GM19324 (cell line): Measurements from ENCODE around the gene CPED1.
"Not testable (repeated sequence)": the region's sequence is repeated elsewhere in the genome, so short reads cannot be mapped to it uniquely, and the experiment has no call there.

Experiments
- ATAC-seq: cut with Tn5 transposase; IDR thresholded peaks from one replicate; pipeline ENCODE4 v1.9.1; 2021; ENCODE audit warnings: mild to moderate bottlenecking, moderate library complexity; ENCODE audit not compliant: unreplicated experiment, low FRiP score

CPED1 gene

DNA sequence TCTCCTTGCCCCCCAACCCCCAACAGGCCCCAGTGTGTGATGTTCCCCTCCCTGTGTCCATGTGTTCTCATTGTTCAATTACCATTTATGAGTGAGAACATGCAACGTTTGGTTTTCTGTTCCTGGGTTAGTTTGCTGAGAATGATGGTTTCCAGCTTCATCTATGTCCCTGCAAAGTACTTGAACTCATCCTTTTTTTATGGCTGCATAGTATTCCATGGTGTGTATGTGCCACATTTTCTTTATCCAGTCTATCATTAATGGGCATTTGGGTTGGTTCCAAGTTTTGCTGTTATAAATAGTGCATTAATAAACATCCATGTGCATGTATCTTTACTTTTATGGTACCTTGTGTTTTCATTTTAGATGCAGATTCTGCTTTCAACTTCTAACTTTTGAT is 136.9 kb downstream of the CPED1 start:
- not testable (repeated sequence) for ATAC-seq

GRCh38 chr7:121126201-121126600 is 137.7 kb downstream of the CPED1 start:
- ATAC-seq, result no peak

- no peak for ATAC-seq
These were observed 138.5 kb downstream of the CPED1 start for GRCh38 chr7:121126801-121127534.

GRCh38 chr7:121132940-121133339 is 144.4 kb downstream of the CPED1 start:
- ATAC-seq, result no peak

DNA sequence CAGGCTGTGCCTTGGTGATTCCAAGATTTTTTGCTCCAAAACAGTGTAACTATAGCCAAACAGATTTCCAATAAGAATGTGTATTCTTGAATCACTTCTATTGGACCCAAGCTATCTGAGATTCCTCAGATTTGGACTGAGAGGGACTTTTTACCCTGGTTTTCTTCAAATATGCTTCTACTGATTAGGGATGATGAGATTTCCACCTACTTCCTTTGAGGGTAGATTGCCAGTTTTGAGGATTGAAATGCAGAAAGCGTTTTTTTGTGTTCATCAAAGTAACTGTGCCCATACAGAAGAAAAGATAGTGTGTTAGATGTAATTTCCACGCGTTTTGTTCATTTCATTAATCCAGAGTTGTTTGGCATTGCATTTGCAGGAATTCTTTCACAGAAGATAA is 144.9 kb downstream of the CPED1 start:
- no peak for ATAC-seq

DNA sequence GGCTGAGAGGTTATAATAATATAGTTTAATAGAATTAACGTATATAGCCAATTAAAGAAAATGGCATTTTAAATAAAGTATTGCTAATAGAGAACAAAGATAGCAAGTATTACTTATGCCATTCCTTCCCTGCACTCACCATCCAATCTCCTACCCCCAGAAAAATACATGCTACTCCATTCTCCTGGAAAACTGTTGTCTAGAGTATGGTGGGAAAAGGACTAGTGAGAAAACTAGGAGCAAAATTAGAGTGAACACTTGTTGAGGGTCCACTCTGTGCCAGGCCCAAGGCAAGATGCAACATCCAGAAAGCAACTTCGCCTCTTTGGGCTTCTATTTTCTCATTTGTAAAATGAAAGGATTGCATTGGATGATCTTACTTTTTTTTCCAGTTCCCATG is 149.1 kb downstream of the CPED1 start:
- ATAC-seq, result no peak

- peak; percentile 100 for ATAC-seq
These were observed 149.9 kb downstream of the CPED1 start for GRCh38 chr7:121138262-121138933.

DNA sequence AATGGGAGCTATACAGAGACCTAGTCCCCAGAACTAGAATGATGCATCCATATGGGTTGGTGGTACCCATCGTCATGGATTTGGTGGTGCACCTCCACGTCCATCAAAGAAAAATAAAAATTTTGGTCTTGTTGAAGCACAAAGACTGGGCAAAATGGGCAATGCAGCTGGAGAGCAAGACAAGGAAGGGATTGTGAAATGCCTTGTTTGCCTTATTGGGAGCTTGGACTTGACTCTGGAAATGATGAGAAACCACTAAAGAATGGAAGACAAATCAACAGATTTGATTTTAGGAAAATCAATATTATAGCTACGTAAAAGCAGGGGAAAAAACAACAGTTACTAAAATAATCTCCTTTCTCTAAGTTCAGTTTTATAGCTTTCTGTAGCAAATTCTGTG is 150.9 kb downstream of the CPED1 start:
- no peak for ATAC-seq

GRCh38 chr7:121140790-121141189 is 152.3 kb downstream of the CPED1 start:
- ATAC-seq, result no peak

- ATAC-seq, result no peak
These were observed 163.3 kb downstream of the CPED1 start for GRCh38 chr7:121151774-121152221.

GRCh38 chr7:121153411-121153810 is 164.9 kb downstream of the CPED1 start:
- no peak for ATAC-seq

DNA sequence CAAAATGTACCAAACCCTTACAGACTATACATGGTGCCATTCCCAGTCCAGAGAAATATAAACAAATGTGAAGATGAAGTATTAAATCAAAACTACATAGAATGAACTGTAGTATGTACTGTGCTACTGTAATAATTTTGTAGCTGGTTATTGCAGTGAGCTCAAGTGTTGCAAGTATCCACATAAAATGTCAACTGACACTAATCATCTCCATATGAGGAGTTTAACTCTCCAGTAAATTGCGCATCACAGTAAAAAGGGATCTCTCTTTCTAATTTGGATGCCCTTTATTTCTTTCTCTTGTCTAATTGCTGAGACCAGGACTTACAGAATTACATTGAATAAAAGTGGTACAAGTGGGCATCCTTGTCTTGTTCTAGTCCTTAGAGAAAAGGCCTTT is 165.5 kb downstream of the CPED1 start:
- ATAC-seq, result no peak

GRCh38 chr7:121156825-121157224 is 168.3 kb downstream of the CPED1 start:
- ATAC-seq, result no peak

- ATAC-seq, result no peak
These were observed 168.8 kb downstream of the CPED1 start for GRCh38 chr7:121157341-121157751.

GRCh38 chr7:121157885-121158590 is 169.5 kb downstream of the CPED1 start:
- no peak for ATAC-seq

DNA sequence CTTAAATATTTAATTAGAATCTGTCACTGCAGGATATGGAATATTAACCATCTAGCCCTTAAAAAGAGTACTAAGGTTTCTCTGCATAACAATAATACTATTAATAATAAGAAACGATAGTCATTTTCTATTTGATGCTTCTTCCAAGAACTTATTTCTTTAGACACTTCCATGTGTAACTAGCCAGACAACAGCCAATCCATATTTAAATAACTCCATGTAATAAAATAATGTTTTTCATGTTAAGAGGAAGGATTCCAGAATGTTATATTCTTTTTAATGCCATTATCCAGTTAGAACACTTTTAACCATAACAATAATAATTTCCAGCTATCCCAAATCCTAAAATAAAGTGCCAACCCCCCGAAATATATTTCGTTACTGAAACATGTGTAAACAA is 170.2 kb downstream of the CPED1 start:
- no peak for ATAC-seq

- no peak for ATAC-seq
These were observed 171.0 kb downstream of the CPED1 start for GRCh38 chr7:121159553-121159952.

DNA sequence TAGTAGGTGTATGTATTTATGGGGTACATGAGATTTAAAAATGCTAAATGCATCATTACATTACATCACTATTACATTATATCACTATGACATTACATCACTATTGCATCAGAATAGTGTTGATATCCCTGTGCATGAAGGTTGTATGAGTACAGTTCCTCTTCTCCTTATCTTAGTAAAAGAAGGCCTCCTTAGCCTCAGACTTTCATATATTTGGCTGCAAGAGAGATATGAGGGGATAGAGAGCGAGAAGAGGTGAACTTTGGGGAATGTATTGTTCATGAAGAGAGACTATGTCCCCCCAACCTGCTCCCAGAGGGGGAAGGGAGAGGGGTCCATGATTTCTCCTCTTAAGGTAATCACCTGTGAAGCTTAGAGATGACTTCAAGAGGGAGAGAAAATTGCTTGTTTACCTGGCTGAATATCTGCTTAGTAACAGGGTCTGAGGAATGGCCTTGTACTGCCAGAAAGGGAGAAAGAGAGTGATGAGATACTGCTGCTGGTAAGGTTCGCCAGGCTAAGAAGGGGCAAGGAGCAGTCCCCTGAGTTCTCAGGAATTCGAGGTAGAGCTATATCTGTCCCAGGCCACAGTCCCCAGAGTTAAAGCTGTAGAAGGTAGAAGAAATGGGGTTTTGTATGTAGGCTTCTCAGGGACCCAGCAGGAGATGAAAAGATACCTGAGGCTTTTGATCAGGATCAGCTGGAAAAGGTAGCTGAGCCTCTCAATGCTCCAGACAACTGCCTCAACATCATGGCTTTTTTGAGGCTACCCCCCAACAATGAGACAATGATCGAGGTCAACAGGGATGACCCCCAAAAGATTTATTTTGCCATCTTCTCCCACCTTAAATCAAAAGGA is 171.9 kb downstream of the CPED1 start:
- no peak for ATAC-seq

- ATAC-seq, result no peak
These were observed 175.2 kb downstream of the CPED1 start for GRCh38 chr7:121163699-121164098.

DNA sequence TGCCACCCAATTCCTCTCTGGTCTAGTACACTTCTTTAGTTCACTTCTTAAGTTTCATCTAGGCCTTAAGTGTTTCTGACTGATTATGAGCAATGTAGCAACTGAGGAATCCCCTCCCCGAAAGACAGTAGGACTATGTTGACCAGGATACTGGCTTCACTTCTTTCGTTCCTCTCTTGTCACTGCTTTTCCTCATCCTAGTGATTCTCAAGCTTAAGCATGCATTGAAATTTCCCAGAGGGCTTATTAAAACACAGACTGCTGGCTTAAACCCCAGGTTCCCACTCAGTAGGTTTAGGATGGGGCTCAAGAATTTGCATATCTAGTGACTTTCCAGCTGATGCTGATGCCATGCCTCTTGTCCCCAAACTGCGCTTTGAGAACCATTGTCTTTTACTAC is 175.7 kb downstream of the CPED1 start:
- ATAC-seq, result no peak

DNA sequence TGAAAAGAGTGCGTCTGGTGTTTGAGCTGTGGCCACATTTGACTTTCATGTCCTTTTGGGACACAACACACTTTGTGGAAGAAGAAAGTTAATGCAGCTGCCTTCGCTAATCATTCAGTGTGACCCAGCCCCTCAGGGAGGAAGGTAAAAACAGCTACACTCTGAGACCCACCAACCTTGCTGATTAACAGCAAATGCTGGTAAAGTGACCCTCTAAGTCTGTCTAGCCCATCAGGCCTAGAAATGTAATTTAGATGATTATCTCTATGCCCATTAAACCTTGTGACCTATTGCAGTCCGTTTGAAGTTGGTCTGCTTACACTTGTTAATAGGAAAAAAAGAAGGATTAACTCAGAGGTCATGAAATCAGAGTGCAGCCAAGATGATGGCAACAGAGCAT is 178.4 kb downstream of the CPED1 start:
- no peak for ATAC-seq
